Measurements from ENCODE around the gene SNAPC4. TPM values are rescaled to one million over a fixed set of nuclear protein-coding genes. Genes with fewer than 3 reads are reported as not detected.
A peak's percentile ranks its signal among the peaks of the same experiment; 100 is the strongest.

Gene SNAPC4
- total and polyA plus RNA-seq, 4 experiments from 2014 or later: 0.35 to 15.4 (median 7.6) TPM

- intact Hi-C loops (cut with micrococcal nuclease): no loop called here
- Mint-ChIP-seq H3K36me3 (no peaks in the 10 kb centered on the region), H3K4me1 (no peaks in the 10 kb centered on the region), H3K27me3 (no peaks in the 10 kb centered on the region), H3K4me3 (no peak overlapping the region), H3K27ac (peak overlapping the region in 1 of 7 donors; percentile 37), H3K9me3 (no peaks in the 10 kb centered on the region)
- no peaks in the 10 kb centered on the region for H3K9me3 ChIP-seq (ENCODE audit: control insufficient read depth in 1 of 2, low read length in 2 of 2)
- no peak overlapping the region for H3K27ac ChIP-seq (ENCODE audit: low read depth, low read length)
- no peaks in the 10 kb centered on the region for H3K4me1 ChIP-seq (ENCODE audit: insufficient read depth, low read length)
- no peaks in the 10 kb centered on the region for H3K36me3 ChIP-seq (ENCODE audit: insufficient read depth, low read length)
- POLR2A ChIA-PET (ENCODE audit: partially characterized antibody): no interaction called here
- H3K27me3 ChIP-seq (ENCODE audit: insufficient read depth, low read length): no peaks in the 10 kb centered on the region
- CTCF ChIA-PET (ENCODE audit: partially characterized antibody): no interaction called here
- DNase-seq: no peak
- H3K4me3 ChIP-seq (ENCODE audit: low read length in 2 of 2): no peak overlapping the region
These were observed 27.2 kb downstream of the SNAPC4 start for GRCh38 chr9:136372561-136373299.

GRCh38 chr9:136372006-136372405 lies 28.0 kb downstream of the SNAPC4 start:
- DNase-seq: no peak
- Mint-ChIP-seq H3K4me3 (no peak overlapping the region), H3K27ac (no peak overlapping the region), H3K4me1 (no peaks in the 10 kb centered on the region), H3K27me3 (no peaks in the 10 kb centered on the region), H3K36me3 (no peaks in the 10 kb centered on the region), H3K9me3 (no peaks in the 10 kb centered on the region)
- ChIA-PET POLR2A (ENCODE audit: partially characterized antibody) (no interaction called here), CTCF (ENCODE audit: partially characterized antibody) (no interaction called here)
- Histone ChIP-seq H3K4me3 (ENCODE audit: low read length in 2 of 2) (no peak overlapping the region), H3K27ac (ENCODE audit: low read depth, low read length) (no peak overlapping the region), H3K4me1 (ENCODE audit: insufficient read depth, low read length) (no peaks in the 10 kb centered on the region), H3K27me3 (ENCODE audit: insufficient read depth, low read length) (no peaks in the 10 kb centered on the region), H3K9me3 (ENCODE audit: control insufficient read depth in 1 of 2, low read length in 2 of 2) (no peaks in the 10 kb centered on the region), H3K36me3 (ENCODE audit: insufficient read depth, low read length) (no peaks in the 10 kb centered on the region)
- intact Hi-C loops (cut with micrococcal nuclease): no loop called here

- H3K27ac Mint-ChIP-seq: no peak overlapping the region
- no peaks in the 10 kb centered on the region for H3K27me3 Mint-ChIP-seq
- no peaks in the 10 kb centered on the region for H3K36me3 Mint-ChIP-seq
- H3K9me3 Mint-ChIP-seq: no peaks in the 10 kb centered on the region
- ChIA-PET CTCF (ENCODE audit: partially characterized antibody) (no interaction called here), POLR2A (ENCODE audit: partially characterized antibody) (no interaction called here)
- H3K9me3 ChIP-seq (ENCODE audit: control insufficient read depth in 1 of 2, low read length in 2 of 2): no peaks in the 10 kb centered on the region
- H3K4me1 ChIP-seq (ENCODE audit: insufficient read depth, low read length): no peaks in the 10 kb centered on the region
- DNase-seq: no peak
- no peak overlapping the region for H3K4me3 Mint-ChIP-seq
- no peaks in the 10 kb centered on the region for H3K36me3 ChIP-seq (ENCODE audit: insufficient read depth, low read length)
- intact Hi-C loops (cut with micrococcal nuclease): no loop called here
- no peaks in the 10 kb centered on the region for H3K4me1 Mint-ChIP-seq
- H3K4me3 ChIP-seq (ENCODE audit: low read length in 2 of 2): no peak overlapping the region
- H3K27me3 ChIP-seq (ENCODE audit: insufficient read depth, low read length): no peaks in the 10 kb centered on the region
- H3K27ac ChIP-seq (ENCODE audit: low read depth, low read length): no peak overlapping the region
These were observed 28.5 kb downstream of the SNAPC4 start for GRCh38 chr9:136371533-136371880.

- Histone ChIP-seq H3K4me1 (ENCODE audit: insufficient read depth, low read length) (no peaks in the 10 kb centered on the region), H3K36me3 (ENCODE audit: insufficient read depth, low read length) (no peaks in the 10 kb centered on the region), H3K27ac (ENCODE audit: low read depth, low read length) (no peak overlapping the region), H3K4me3 (ENCODE audit: low read length in 2 of 2) (no peak overlapping the region), H3K9me3 (ENCODE audit: control insufficient read depth in 1 of 2, low read length in 2 of 2) (no peaks in the 10 kb centered on the region), H3K27me3 (ENCODE audit: insufficient read depth, low read length) (no peaks in the 10 kb centered on the region)
- H3K4me3 Mint-ChIP-seq: no peak overlapping the region
- H3K36me3 Mint-ChIP-seq: no peaks in the 10 kb centered on the region
- DNase-seq: no peak
- H3K27me3 Mint-ChIP-seq: no peaks in the 10 kb centered on the region
- intact Hi-C loops (cut with micrococcal nuclease): no loop called here
- H3K4me1 Mint-ChIP-seq: no peaks in the 10 kb centered on the region
- no peak overlapping the region for H3K27ac Mint-ChIP-seq
- POLR2A ChIA-PET (ENCODE audit: partially characterized antibody): no interaction called here
- H3K9me3 Mint-ChIP-seq: peaks cover 0 to 2% (median 0%) of the 10 kb centered on the region in 8 donors
- CTCF ChIA-PET (ENCODE audit: partially characterized antibody): no interaction called here
These were observed 29.1 kb downstream of the SNAPC4 start for GRCh38 chr9:136370687-136371532.

- H3K4me3 ChIP-seq (ENCODE audit: low read length in 2 of 2): no peak overlapping the region
- no peak for DNase-seq
- Mint-ChIP-seq H3K4me1 (no peaks in the 10 kb centered on the region), H3K27ac (no peak overlapping the region), H3K36me3 (no peaks in the 10 kb centered on the region), H3K4me3 (no peak overlapping the region), H3K9me3 (peaks cover 0 to 2% (median 0%) of the 10 kb centered on the region in 8 donors), H3K27me3 (no peaks in the 10 kb centered on the region)
- H3K27me3 ChIP-seq (ENCODE audit: insufficient read depth, low read length): no peaks in the 10 kb centered on the region
- no peaks in the 10 kb centered on the region for H3K9me3 ChIP-seq (ENCODE audit: control insufficient read depth in 1 of 2, low read length in 2 of 2)
- H3K27ac ChIP-seq (ENCODE audit: low read depth, low read length): no peak overlapping the region
- no peaks in the 10 kb centered on the region for H3K36me3 ChIP-seq (ENCODE audit: insufficient read depth, low read length)
- no peaks in the 10 kb centered on the region for H3K4me1 ChIP-seq (ENCODE audit: insufficient read depth, low read length)
- intact Hi-C loops (cut with micrococcal nuclease): no loop called here
- CTCF ChIA-PET (ENCODE audit: partially characterized antibody): no interaction called here
- POLR2A ChIA-PET (ENCODE audit: partially characterized antibody): no interaction called here
These were observed 29.9 kb downstream of the SNAPC4 start for GRCh38 chr9:136370037-136370436.

- no peaks in the 10 kb centered on the region for H3K9me3 ChIP-seq (ENCODE audit: control insufficient read depth in 1 of 2, low read length in 2 of 2)
- H3K4me3 ChIP-seq (ENCODE audit: low read length in 2 of 2): no peak overlapping the region
- no peaks in the 10 kb centered on the region for H3K27me3 Mint-ChIP-seq
- peak overlapping the region in 2 of 7 donors; percentile 27 to 60 for H3K27ac Mint-ChIP-seq
- no peak overlapping the region for H3K4me3 Mint-ChIP-seq
- DNase-seq: no peak
- no peaks in the 10 kb centered on the region for H3K27me3 ChIP-seq (ENCODE audit: insufficient read depth, low read length)
- H3K4me1 Mint-ChIP-seq: no peaks in the 10 kb centered on the region
- H3K27ac ChIP-seq (ENCODE audit: low read depth, low read length): no peak overlapping the region
- POLR2A ChIA-PET (ENCODE audit: partially characterized antibody): no interaction called here
- peaks cover 7% of the 10 kb centered on the region for H3K4me1 ChIP-seq (ENCODE audit: insufficient read depth, low read length)
- no peaks in the 10 kb centered on the region for H3K36me3 ChIP-seq (ENCODE audit: insufficient read depth, low read length)
- CTCF ChIA-PET (ENCODE audit: partially characterized antibody): no interaction called here
- peaks cover 0 to 2% (median 0%) of the 10 kb centered on the region in 8 donors for H3K9me3 Mint-ChIP-seq
- intact Hi-C loops (cut with micrococcal nuclease): no loop called here
- no peaks in the 10 kb centered on the region for H3K36me3 Mint-ChIP-seq
These were observed 31.8 kb downstream of the SNAPC4 start for GRCh38 chr9:136368190-136368589.

DNA sequence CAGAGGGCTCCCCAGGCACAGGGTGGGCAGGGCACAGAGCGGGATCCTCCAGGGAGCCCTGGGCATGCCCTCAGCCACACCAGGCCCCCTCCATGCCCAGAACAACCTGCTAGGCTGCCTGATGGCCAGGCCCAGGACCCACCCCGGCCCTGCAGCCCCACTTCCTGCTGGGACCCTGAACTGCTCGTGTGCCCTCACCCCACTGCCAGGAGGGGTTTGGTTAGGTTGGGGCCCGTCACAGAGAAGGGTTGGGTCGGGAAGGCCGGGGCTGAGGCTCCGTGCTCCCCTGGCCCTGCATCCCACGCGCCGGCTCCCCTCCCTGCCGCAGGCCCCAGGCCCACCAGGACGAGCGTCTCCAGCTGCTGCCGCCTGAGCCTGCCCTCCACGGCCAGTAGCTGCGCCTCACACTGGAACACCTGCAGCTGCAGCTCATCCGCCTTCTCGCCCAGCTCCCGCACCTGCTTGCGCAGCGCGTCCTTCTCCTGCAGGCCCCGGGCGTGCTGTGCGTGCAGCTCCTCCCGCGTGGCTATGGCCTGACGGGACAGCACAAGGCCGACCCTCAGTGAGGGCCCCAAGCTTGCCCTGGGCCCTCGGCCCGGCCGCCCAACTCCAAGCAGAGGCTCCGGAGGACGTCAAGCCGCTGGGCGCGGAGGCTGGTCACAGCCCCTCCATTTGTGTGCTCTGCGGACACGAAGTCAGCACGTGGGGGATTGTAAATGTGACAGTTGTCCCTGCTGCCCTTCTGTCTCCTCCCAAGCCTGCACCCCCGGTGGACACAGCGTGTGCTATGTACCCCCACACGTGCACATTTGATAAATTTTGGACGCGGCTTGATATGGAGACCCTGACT lies 32.4 kb downstream of the SNAPC4 start:
- peaks cover 0 to 7% (median 0%) of the 10 kb centered on the region in 4 donors for H3K4me1 Mint-ChIP-seq
- no peaks in the 10 kb centered on the region for H3K27me3 Mint-ChIP-seq
- H3K9me3 Mint-ChIP-seq: peaks cover 0 to 2% (median 0%) of the 10 kb centered on the region in 8 donors
- no peak overlapping the region for H3K27ac ChIP-seq (ENCODE audit: low read depth, low read length)
- no peaks in the 10 kb centered on the region for H3K9me3 ChIP-seq (ENCODE audit: control insufficient read depth in 1 of 2, low read length in 2 of 2)
- no peaks in the 10 kb centered on the region for H3K27me3 ChIP-seq (ENCODE audit: insufficient read depth, low read length)
- ChIA-PET CTCF (ENCODE audit: partially characterized antibody) (no interaction called here), POLR2A (ENCODE audit: partially characterized antibody) (no interaction called here)
- H3K4me3 ChIP-seq (ENCODE audit: low read length in 2 of 2): no peak overlapping the region
- peak overlapping the region in 1 of 7 donors; percentile 27 for H3K27ac Mint-ChIP-seq
- DNase-seq: no peak
- peaks cover 0 to 5% of the 10 kb centered on the region in 2 donors for H3K36me3 Mint-ChIP-seq
- intact Hi-C loops (cut with micrococcal nuclease): no loop called here
- H3K4me3 Mint-ChIP-seq: no peak overlapping the region
- H3K4me1 ChIP-seq (ENCODE audit: insufficient read depth, low read length): peaks cover 12% of the 10 kb centered on the region
- H3K36me3 ChIP-seq (ENCODE audit: insufficient read depth, low read length): no peaks in the 10 kb centered on the region

All from CD4-positive, alpha-beta memory T cell (primary cell).